IMR-90 (cell line): Measurements from ENCODE around the gene OSBPL6. TPM values are rescaled to one million over a fixed set of nuclear protein-coding genes. Genes with fewer than 3 reads are reported as not detected.
A peak's percentile ranks its signal among the peaks of the same experiment; 100 is the strongest.

Source experiments
- ATAC-seq: fragments of 200-7000 bp; cut with Tn5 transposase; 2 replicates; pipeline ENCODE4 v1.9.1; 2020; ENCODE audit warnings: low read depth, mild to moderate bottlenecking, moderate library complexity
- BruUV-seq: library from RNA; stranded (reverse); fragments of 400-500 nt; replicated peaks from 2 replicates; lab custom pipeline; 2021; lab: Mats Ljungman, UMichigan
- CTCF ChIA-PET: fragments of 300-600 bp; formaldehyde crosslinking; extraction: SDS; loops from one replicate; lab custom pipeline; 2021; ENCODE audit warnings: antibody characterized with exemption; lab: Yijun Ruan, JAX
- POLR2A ChIA-PET: fragments of 300-600 bp; sonication (Branson Sonifier 250); formaldehyde crosslinking; loops from one replicate; lab custom pipeline; 2022; ENCODE audit warnings: antibody characterized with exemption; ENCODE audit not compliant: unreplicated experiment; lab: Charles Lee
- DNase-seq: peaks from one replicate; pipeline ENCODE4 v3.0.0; 2013
- H2AFZ ChIP-seq: replicated peaks from 2 replicates; pipeline ENCODE3; 2013; ENCODE audit warnings: low read length, mild to moderate bottlenecking; ENCODE audit not compliant: poor library complexity
- H2AK5ac ChIP-seq: 2 replicates; pipeline ENCODE4 v1.6.1; 2013; ENCODE audit warnings: low read depth, low read length, inconsistent platforms
- H2AK9ac ChIP-seq: replicated peaks from 2 replicates; pipeline ENCODE3; 2013; ENCODE audit warnings: mild to moderate bottlenecking, low read depth, low read length, moderate library complexity; ENCODE audit not compliant: poor library complexity
- H2BK120ac ChIP-seq: 2 replicates; pipeline ENCODE4 v1.6.1; 2013; ENCODE audit warnings: low read depth, low read length, inconsistent platforms
- H2BK15ac ChIP-seq: 3 replicates; pipeline ENCODE4 v1.6.1; 2013; ENCODE audit warnings: low read depth, low read length, inconsistent platforms
- H2BK20ac ChIP-seq: 2 replicates; pipeline ENCODE4 v1.6.1; 2013; ENCODE audit warnings: low read depth, mild to moderate bottlenecking, inconsistent platforms, low read length, moderate library complexity
- H2BK5ac ChIP-seq: 2 replicates; pipeline ENCODE4 v1.6.1; 2013; ENCODE audit warnings: mild to moderate bottlenecking, low read depth, low read length, inconsistent platforms; ENCODE audit not compliant: poor library complexity, severe bottlenecking
- H3K14ac ChIP-seq: replicated peaks from 2 replicates; pipeline ENCODE4 v1.6.1; 2013; ENCODE audit warnings: low read depth, low read length, inconsistent platforms
- H3K18ac ChIP-seq: 2 replicates; pipeline ENCODE4 v1.6.1; 2013; ENCODE audit warnings: low read depth, low read length, control low read depth
- H3K23ac ChIP-seq: 2 replicates; pipeline ENCODE4 v1.6.1; 2013; ENCODE audit warnings: low read depth, low read length, inconsistent platforms
- H3K27ac ChIP-seq: 2 replicates; pipeline ENCODE4 v1.5.1; 2013; ENCODE audit warnings: mild to moderate bottlenecking, control low read depth, low read length; ENCODE audit not compliant: insufficient read depth
- H3K27me3 ChIP-seq: 2 replicates; pipeline ENCODE4 v1.6.1; 2013; ENCODE audit warnings: low read length; ENCODE audit not compliant: control insufficient read depth, insufficient read depth
- H3K36me3 ChIP-seq: 2 replicates; pipeline ENCODE4 v1.6.1; 2013; ENCODE audit warnings: low read length, mixed read lengths; ENCODE audit not compliant: control insufficient read depth, insufficient read depth
- H3K4ac ChIP-seq: 2 replicates; pipeline ENCODE4 v1.6.1; 2013; ENCODE audit warnings: low read depth, low read length, inconsistent platforms
- H3K4me1 ChIP-seq: 2 replicates; pipeline ENCODE4 v1.6.1; 2013; ENCODE audit warnings: low read length, mixed read lengths; ENCODE audit not compliant: control insufficient read depth, insufficient read depth
- H3K4me2 ChIP-seq: 2 replicates; pipeline ENCODE4 v1.6.1; 2013; ENCODE audit warnings: low read depth, mild to moderate bottlenecking, control low read depth, low read length, moderate library complexity
- H3K4me3 ChIP-seq: 2 replicates; pipeline ENCODE4 v1.5.1; 2013; ENCODE audit warnings: low read depth, mild to moderate bottlenecking, control low read depth, low read length, moderate library complexity; ENCODE audit not compliant: insufficient read depth
- H3K56ac ChIP-seq: 2 replicates; pipeline ENCODE4 v1.6.1; 2013; ENCODE audit warnings: low read length, inconsistent platforms; ENCODE audit not compliant: insufficient read depth; ENCODE audit errors: extremely low read depth
- H3K79me1 ChIP-seq, 2 experiments: 2 replicates each; pipeline ENCODE4 v1.6.1; 2013; ENCODE audit warnings: low read length in 2 of 2, inconsistent platforms in 1 of 2, low read depth in 1 of 2
- H3K9ac ChIP-seq: 2 replicates; pipeline ENCODE4 v1.6.1; 2013; ENCODE audit warnings: low read depth, low read length, control low read depth
- H3K9me1 ChIP-seq: 2 replicates; pipeline ENCODE4 v1.6.1; 2013; ENCODE audit warnings: low read length, inconsistent platforms; ENCODE audit not compliant: insufficient read depth
- H3K9me3 ChIP-seq: 2 replicates; pipeline ENCODE4 v1.6.1; 2013; ENCODE audit warnings: low read length; ENCODE audit not compliant: control insufficient read depth, insufficient read depth
- H4K20me1 ChIP-seq: 2 replicates; pipeline ENCODE4 v1.6.1; 2013; ENCODE audit warnings: low read length, inconsistent platforms; ENCODE audit not compliant: insufficient read depth
- H4K5ac ChIP-seq: 2 replicates; pipeline ENCODE4 v1.6.1; 2013; ENCODE audit warnings: mild to moderate bottlenecking, low read depth, low read length, control low read depth
- H4K8ac ChIP-seq, 2 experiments: 2 replicates each; pipeline ENCODE4 v1.6.1; 2013; ENCODE audit warnings: low read depth in 2 of 2, low read length in 2 of 2, control low read depth in 1 of 2, inconsistent platforms in 1 of 2
- H4K91ac ChIP-seq: 2 replicates; pipeline ENCODE4 v1.6.1; 2013; ENCODE audit warnings: low read depth, low read length, inconsistent platforms; ENCODE audit not compliant: insufficient read depth
- BHLHE40 ChIP-seq: fragments of 150-350 bp; IDR thresholded peaks from 2 replicates; pipeline ENCODE4 v1.6.1; 2016; ENCODE audit warnings: mild to moderate bottlenecking, low read depth, low read length
- CHD1 ChIP-seq: IDR thresholded peaks from 2 replicates; pipeline ENCODE4 v1.6.1; 2012; ENCODE audit warnings: low read depth, low read length, improper control_type of control experiment
- CTCF ChIP-seq: conservative IDR thresholded peaks from 2 replicates; pipeline ENCODE4 v1.5.1; 2012; ENCODE audit warnings: mild to moderate bottlenecking, low read depth, low read length, improper control_type of control experiment
- MAZ ChIP-seq: IDR thresholded peaks from 2 replicates; pipeline ENCODE4 v1.6.1; 2012; ENCODE audit warnings: low read depth, mild to moderate bottlenecking, low read length, improper control_type of control experiment, moderate library complexity, borderline replicate concordance
- MXI1 ChIP-seq: IDR thresholded peaks from 2 replicates; pipeline ENCODE4 v1.6.1; 2012; ENCODE audit warnings: low read depth, mild to moderate bottlenecking, low read length, moderate library complexity, borderline replicate concordance
- NFE2L2 ChIP-seq: fragments of 150-350 bp; IDR thresholded peaks from 2 replicates; pipeline ENCODE4 v1.6.1; 2016; ENCODE audit warnings: low read depth, mild to moderate bottlenecking, low read length
- POLR2A ChIP-seq: IDR thresholded peaks from 2 replicates; pipeline ENCODE4 v1.6.1; 2012; ENCODE audit warnings: mild to moderate bottlenecking, low read depth, low read length
- RAD21 ChIP-seq: IDR thresholded peaks from 2 replicates; pipeline ENCODE4 v1.6.1; 2012; ENCODE audit warnings: low read length, improper control_type of control experiment
- SMC3 ChIP-seq: fragments of 150-350 bp; IDR thresholded peaks from 2 replicates; pipeline ENCODE4 v1.6.1; 2016; ENCODE audit warnings: low read depth, mild to moderate bottlenecking, antibody characterized with exemption, low read length, moderate library complexity
- WGBS, 2 experiments: methylation state at CpG; one replicate each; pipeline versions ENCODE4 v1.1.5 to v1.1.7; 2013; ENCODE audit warnings: missing lambda C conversion rate in 2 of 2; ENCODE audit not compliant: insufficient read length in 1 of 2; ENCODE audit errors: extremely low coverage in 2 of 2; 5-methylcytosine and 5-hydroxymethylcytosine counted together
- dilution Hi-C: fragments of 300-500 bp; cut with HindIII; formaldehyde crosslinking; loops from one replicate; pipeline ENCODE4 v1.14.3; 2018; ENCODE audit warnings: low sequenced_read_pairs; ENCODE audit not compliant: unreplicated experiment
- in situ Hi-C: fragments of 300-500 bp; cut with MboI; formaldehyde crosslinking; loops from 3 replicates; pipeline ENCODE4 v1.14.3; 2019; ENCODE audit warnings: low sequenced_read_pairs, inconsistent platforms, mixed read lengths
- intact Hi-C: fragments of 100-400 bp; cut with micrococcal nuclease; formaldehyde crosslinking; loops from 2 replicates; pipeline ENCODE4 v1.10.0; 2022
- polyA plus RNA-seq, 3 experiments: library from polyadenylated mRNA; depleted of rRNA; stranded (reverse); fragments of >200 nt; gene quantifications; 2 replicates each; pipeline ENCODE4 v1.2.3, GENCODE V29; 2012; ENCODE audit warnings: low replicate concordance in 1 of 3
- total RNA-seq: library from RNA; depleted of rRNA; stranded (reverse); fragments of >200 nt; gene quantifications from 2 replicates; pipeline ENCODE4 v1.2.3, GENCODE V29; 2012
- TF ChIP-seq, protein P1 (sequence below): fragments of 150-350 bp; IDR thresholded peaks from 2 replicates; pipeline ENCODE4 v1.6.1; 2017; ENCODE audit warnings: mild to moderate bottlenecking, antibody characterized with exemption, low read length, low read depth
- TF ChIP-seq, protein P2 (sequence below): fragments of 150-350 bp; IDR thresholded peaks from 2 replicates; pipeline ENCODE4 v1.6.1; 2016; ENCODE audit warnings: low read depth, mild to moderate bottlenecking, low read length, moderate library complexity, borderline replicate concordance

The OSBPL6 gene
- total and polyA plus RNA-seq, 2 of the 4 experiments (the other 2 are of a cell fraction): 3.2 to 3.7 TPM

DNA sequence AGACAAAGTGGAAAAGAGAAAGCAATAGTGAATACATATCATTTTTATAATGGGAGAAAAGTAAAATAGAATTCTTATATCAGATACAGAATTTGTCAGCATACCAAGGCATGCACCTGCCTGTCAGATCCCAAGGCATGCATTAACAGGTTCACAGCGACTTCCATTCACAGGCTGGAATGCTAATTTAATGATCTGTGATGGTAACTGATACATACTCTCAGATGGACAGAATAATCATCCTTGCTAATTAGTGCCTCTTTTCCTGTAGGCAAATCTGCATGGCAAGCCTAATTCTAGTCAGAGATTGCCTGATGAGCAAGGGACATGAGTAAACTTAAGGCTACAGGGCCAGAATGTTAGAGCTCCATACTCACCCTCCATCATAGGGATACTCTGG, 180.6 kb downstream of the OSBPL6 start:
- Histone ChIP-seq H2BK120ac (no peak overlapping the region), H3K9ac (no peak overlapping the region), H3K79me1 (no peaks in the 10 kb centered on the region), H2AFZ (peak overlapping the region; percentile 35), H3K56ac (no peak overlapping the region), H2AK9ac (no peak overlapping the region), H2BK15ac (no peak overlapping the region), H3K14ac (no peak overlapping the region), H3K9me3 (no peaks in the 10 kb centered on the region), H3K23ac (no peak overlapping the region), H3K4ac (no peak overlapping the region), H3K4me1 (no peaks in the 10 kb centered on the region), H3K4me3 (no peak overlapping the region), H3K4me2 (no peak overlapping the region), H4K8ac (no peak overlapping the region), H3K36me3 (no peaks in the 10 kb centered on the region), H2BK5ac (no peak overlapping the region), H4K91ac (no peak overlapping the region), H4K5ac (no peak overlapping the region), H2BK20ac (no peak overlapping the region), H3K27ac (no peak overlapping the region), H3K27me3 (no peaks in the 10 kb centered on the region), H4K20me1 (no peaks in the 10 kb centered on the region), H3K9me1 (0 out of 2 replicates have a peak, but pooled peaks cover 7% of the 10 kb centered on the region), H2AK5ac (no peak overlapping the region), H3K18ac (no peak overlapping the region)
- in situ Hi-C loops: no loop called here
- no CpG with 5 or more reads among the region's 1 CpG for WGBS, 2 experiments
- no peak for TF ChIP-seq SMC3
- TF ChIP-seq MXI1: no peak
- TF ChIP-seq NFE2L2: no peak
- no peak for TF ChIP-seq CHD1
- TF ChIP-seq BHLHE40: no peak
- TF ChIP-seq, protein P1, sequence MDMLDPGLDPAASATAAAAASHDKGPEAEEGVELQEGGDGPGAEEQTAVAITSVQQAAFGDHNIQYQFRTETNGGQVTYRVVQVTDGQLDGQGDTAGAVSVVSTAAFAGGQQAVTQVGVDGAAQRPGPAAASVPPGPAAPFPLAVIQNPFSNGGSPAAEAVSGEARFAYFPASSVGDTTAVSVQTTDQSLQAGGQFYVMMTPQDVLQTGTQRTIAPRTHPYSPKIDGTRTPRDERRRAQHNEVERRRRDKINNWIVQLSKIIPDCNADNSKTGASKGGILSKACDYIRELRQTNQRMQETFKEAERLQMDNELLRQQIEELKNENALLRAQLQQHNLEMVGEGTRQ: no peak
- TF ChIP-seq CTCF: no peak
- TF ChIP-seq RAD21: no peak
- no peak for TF ChIP-seq POLR2A
- TF ChIP-seq MAZ: no peak
- TF ChIP-seq, protein P2, sequence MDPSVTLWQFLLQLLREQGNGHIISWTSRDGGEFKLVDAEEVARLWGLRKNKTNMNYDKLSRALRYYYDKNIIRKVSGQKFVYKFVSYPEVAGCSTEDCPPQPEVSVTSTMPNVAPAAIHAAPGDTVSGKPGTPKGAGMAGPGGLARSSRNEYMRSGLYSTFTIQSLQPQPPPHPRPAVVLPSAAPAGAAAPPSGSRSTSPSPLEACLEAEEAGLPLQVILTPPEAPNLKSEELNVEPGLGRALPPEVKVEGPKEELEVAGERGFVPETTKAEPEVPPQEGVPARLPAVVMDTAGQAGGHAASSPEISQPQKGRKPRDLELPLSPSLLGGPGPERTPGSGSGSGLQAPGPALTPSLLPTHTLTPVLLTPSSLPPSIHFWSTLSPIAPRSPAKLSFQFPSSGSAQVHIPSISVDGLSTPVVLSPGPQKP: no peak
- DNase-seq (no peak), ATAC-seq (no peak)
- POLR2A ChIA-PET: no interaction called here
- dilution Hi-C loops: no loop called here
- intact Hi-C loops: no loop called here
- BruUV-seq: no TSS peak
- CTCF ChIA-PET: interaction anchor here (1.1 kb wide), 1 partner anchor 11 kb away, joined by 4 read pairs; no protein-coding TSS in a partner anchor
